GM12874 (cell line): ENCODE measurements around the gene NAGPA.

Source experiments
- TF ChIP-seq, protein P1 (sequence below): IDR thresholded peaks from 2 replicates; pipeline ENCODE4 v1.5.1; 2011; ENCODE audit warnings: low read depth, mild to moderate bottlenecking, control low read depth, low read length, moderate library complexity; ENCODE audit not compliant: insufficient read depth

NAGPA gene

DNA sequence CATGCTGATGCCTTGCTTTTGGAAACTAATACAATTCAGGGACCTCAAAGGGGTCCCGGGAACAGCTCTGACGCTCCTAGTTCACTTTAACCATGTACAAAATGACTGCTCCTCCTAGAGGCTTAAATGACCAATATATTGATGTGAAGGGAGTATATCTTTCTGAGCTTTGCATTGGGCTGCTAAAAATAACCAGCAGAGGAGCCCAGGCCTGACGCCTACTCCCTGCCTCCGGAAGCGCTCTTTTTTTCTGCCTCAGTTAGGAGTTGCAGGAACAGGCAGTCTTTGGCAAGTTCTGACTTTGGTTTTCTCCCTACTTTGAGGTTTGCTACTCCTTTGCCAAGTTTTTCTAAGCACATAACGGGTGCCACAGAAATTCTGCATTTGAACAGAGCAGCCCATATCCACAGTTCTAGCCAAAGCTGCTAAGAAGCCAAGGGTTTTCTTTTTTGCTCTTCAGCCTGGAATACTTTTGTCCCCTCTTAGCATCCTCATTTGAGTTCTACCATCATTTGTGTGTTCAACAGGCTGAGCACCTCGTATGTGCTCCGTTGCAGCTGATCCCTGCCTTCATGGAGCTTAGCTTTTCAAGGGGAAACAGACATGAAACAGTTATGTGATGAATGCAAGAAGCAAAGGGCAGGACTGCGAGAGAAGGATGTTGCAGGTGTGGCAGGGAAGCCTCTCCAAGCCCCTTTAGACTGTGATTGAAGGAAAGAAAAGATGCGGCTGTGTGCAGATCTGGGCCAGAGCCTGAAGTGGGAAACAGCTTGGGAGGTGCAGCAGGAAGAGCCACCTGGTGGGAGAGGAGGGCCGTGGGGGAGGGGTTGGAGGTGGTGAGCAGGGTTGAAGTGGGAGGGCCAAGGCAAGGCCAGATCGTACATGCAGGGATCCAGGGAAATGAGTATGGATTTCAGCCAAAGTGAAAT is 2.8 kb upstream of the NAGPA start:
- TF ChIP-seq, protein P1, sequence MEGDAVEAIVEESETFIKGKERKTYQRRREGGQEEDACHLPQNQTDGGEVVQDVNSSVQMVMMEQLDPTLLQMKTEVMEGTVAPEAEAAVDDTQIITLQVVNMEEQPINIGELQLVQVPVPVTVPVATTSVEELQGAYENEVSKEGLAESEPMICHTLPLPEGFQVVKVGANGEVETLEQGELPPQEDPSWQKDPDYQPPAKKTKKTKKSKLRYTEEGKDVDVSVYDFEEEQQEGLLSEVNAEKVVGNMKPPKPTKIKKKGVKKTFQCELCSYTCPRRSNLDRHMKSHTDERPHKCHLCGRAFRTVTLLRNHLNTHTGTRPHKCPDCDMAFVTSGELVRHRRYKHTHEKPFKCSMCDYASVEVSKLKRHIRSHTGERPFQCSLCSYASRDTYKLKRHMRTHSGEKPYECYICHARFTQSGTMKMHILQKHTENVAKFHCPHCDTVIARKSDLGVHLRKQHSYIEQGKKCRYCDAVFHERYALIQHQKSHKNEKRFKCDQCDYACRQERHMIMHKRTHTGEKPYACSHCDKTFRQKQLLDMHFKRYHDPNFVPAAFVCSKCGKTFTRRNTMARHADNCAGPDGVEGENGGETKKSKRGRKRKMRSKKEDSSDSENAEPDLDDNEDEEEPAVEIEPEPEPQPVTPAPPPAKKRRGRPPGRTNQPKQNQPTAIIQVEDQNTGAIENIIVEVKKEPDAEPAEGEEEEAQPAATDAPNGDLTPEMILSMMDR = no peak

DNA sequence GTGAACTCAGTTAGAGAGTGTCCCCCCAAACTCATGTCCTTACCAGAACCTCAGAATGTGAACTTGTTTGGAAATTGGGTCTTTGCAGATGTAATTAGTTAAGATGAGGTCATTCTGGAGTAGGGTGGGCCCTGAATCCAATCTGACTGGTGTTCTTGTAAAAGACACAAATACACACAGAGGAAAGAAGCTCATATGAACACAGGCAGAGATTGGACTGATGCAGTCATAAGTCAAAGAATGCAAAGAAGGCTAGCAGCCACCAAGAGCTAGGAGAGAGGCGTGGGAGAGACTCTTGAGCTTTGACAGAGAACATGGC is 2.1 kb upstream of the NAGPA start:
- TF ChIP-seq, protein P1 = no peak

DNA sequence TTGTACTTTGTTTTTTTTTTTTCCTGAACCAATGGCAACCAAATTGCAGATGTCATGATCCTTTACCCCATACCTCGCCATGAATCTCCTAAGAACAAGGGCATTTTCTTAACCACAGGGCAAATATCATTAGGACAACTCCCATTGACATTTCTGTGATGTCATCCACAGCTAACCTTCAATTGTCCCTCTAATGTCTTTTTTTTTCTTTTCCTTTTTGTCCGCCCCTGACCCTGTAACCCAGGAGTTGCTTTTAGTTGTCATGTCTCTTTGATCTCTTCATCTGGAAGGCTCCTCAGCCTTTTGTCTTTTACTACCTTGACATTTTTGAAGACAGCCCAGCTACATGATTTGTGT is 410 bp upstream of the NAGPA start:
- TF ChIP-seq, protein P1 = no peak

DNA sequence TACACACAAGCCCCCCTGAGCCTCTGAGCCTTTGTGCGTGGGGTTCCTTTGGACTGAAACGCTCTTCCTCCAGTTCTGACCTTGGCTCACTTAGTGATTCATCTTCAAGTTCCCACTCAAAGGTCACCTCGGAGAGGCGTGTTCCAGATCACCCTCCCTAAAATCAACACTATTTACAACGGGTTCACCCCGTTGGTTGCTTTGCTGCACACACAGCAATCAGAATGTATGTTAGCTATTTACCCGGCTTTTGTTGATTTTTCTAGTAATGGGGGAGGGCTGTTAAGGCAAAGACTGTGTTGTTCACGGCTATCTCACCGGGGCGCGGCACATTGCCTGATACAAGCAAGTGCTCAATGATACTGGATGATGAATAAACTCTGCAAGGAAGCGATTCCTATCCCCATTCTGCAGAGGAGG is 977 bp downstream of the NAGPA start:
- TF ChIP-seq, protein P1 = no peak

DNA sequence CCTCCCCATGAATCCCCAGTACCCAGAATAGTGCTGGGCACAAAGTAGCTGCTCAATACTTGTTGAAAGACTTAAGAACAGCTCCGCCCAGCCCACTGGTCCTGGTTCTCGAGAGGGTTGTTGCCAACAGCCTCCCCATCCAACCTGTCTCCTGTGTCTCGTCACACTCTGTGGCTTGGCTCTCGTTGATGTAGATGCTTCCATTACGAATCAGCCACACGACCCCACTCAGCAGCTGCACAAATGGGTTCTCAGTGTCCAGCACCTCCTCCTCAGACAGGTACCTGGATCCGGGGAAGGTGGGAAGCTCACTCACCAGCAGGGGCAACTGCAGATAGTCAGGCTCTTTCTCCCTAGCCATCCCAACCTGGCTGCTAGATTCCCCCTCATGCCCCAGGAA is 2.1 kb downstream of the NAGPA start:
- TF ChIP-seq, protein P1 = no peak

DNA sequence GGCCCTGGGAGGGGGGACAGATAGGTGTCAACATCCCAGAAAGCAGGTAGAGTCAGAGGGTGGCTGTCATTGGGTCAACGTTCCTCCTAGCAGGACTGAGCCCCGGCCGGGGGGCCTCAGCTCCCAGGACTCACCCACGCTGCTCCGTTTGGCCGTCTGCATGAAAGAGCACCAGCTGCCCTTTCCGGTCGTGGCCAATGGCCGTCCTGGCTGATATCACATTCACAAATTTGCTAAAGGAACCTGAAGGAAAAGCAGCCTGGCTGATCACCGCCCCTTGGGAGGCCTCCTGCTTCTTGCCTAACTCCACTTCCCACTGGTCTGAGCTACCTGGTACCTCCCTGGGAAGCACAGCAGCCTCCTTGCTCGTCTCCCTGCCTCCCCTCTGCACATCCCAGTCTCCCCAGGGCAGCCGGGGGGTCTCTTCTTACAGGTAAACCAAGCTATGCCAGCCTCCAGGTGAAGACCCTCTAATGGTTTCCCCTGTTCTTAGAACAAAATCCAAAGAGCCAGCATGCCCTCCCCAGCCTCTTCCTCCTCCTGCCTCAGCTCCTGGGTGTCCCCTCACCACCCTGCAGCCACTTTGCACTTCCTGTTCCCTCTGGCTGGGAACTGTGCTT is 3.4 kb downstream of the NAGPA start:
- TF ChIP-seq, protein P1 = no peak

DNA sequence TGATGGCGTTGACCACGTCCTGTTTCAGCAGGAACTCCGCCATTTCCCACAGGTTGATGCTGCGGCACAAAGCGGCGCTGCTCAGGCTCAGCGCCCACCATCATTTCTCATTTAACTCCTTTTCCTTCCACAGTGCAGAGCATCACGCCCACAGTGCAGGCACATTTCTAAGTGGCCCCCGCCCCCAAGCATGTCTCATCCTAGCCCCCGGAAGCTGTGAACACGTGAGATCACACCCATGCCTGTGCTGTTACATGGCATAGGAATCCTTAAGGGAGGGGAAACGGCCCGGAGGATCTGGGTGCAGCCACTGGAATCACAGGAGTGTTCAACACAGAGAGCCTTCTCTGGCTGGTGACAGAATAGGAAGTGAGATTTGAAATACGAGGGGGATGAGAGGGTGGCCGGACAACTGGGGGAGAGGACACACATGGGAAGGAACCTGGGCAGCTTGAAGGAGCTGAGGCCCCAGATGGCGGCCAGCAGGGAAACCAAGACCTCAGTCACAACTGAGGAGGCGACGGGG is 4.7 kb downstream of the NAGPA start:
- TF ChIP-seq, protein P1 = no peak
